Breast epithelium (tissue), 4 donors: Measurements from ENCODE around the gene SLC37A1. TPM values are rescaled to one million over a fixed set of nuclear protein-coding genes. Genes with fewer than 3 reads are reported as not detected.

Experiments used
- DNase-seq, 2 donors: peaks; one replicate each; pipeline ENCODE4 v3.0.0-alpha.2; 2019; ENCODE audit warnings: low spot score in 2 of 2
- H3K27ac ChIP-seq, 2 donors: fragments of 200-600 bp; sonication (generic) in 1 of 2; one replicate each; pipeline ENCODE4 v1.5.1; 2016 to 2019; ENCODE audit warnings: mild to moderate bottlenecking in 1 of 2
- H3K27me3 ChIP-seq, 2 donors: fragments of 200-600 bp; sonication (generic) in 1 of 2; one replicate each; pipeline versions ENCODE4 v1.5.1 to v1.6.0; 2017 to 2019; ENCODE audit warnings: control low read depth in 1 of 2, mild to moderate bottlenecking in 1 of 2
- H3K36me3 ChIP-seq: fragments of 200-600 bp; one replicate; pipeline ENCODE4 v1.5.1; 2019
- H3K4me1 ChIP-seq, 2 donors: fragments of 200-600 bp; sonication (generic); one replicate each; pipeline ENCODE4 v1.5.1; 2016 to 2019; ENCODE audit warnings: control low read depth in 1 of 2
- H3K4me3 ChIP-seq, 3 donors: fragments of 200-600 bp; sonication (generic); 1 replicate in 2 of 3; 2 replicates in 1 of 3; pipeline ENCODE4 v1.5.1; 2016 to 2019; ENCODE audit warnings: mild to moderate bottlenecking in 3 of 3, moderate library complexity in 2 of 3
- H3K9me3 ChIP-seq, 2 donors: fragments of 200-600 bp; sonication (generic) in 1 of 2; one replicate each; pipeline ENCODE4 v1.5.1; 2016 to 2019; ENCODE audit warnings: control low read depth in 1 of 2
- CTCF ChIP-seq, 3 donors: fragments of 450-650 bp; IDR thresholded peaks; one replicate each; pipeline ENCODE4 v1.5.1; 2016 to 2017; ENCODE audit warnings: antibody characterized with exemption in 3 of 3, mild to moderate bottlenecking in 3 of 3, moderate library complexity in 3 of 3
- POLR2A ChIP-seq: fragments of 450-650 bp; IDR thresholded peaks from one replicate; pipeline ENCODE4 v1.6.1; 2016; ENCODE audit warnings: antibody characterized with exemption, mild to moderate bottlenecking, moderate library complexity
- POLR2AphosphoS5 ChIP-seq, 3 donors: sonication (generic); formaldehyde crosslinking; IDR thresholded peaks; one replicate each; pipeline ENCODE4 v1.6.1; 2017; ENCODE audit warnings: antibody characterized with exemption in 3 of 3
- intact Hi-C: fragments of 100-400 bp; cut with DNase I; formaldehyde crosslinking; loops from one replicate; pipeline ENCODE4 v1.15.1; 2023; ENCODE audit warnings: low total_unique reads
- total RNA-seq, 3 donors: library from RNA; depleted of rRNA; stranded (reverse); fragments of >200 nt; gene quantifications; one replicate each; pipeline ENCODE4 v1.1.0, GENCODE V29; 2016

SLC37A1 gene
- total RNA-seq, 3 donors from 2014 or later: 7.5 to 18.4 (median 18.4) TPM

- no peaks in the 10 kb centered on the region for H3K27me3 ChIP-seq
- intact Hi-C loops: no loop called here
- H3K4me1 ChIP-seq: no peaks in the 10 kb centered on the region
- no peak overlapping the region for H3K4me3 ChIP-seq
- DNase-seq: peak in 1 of 2 donors; percentile 2
- H3K27ac ChIP-seq: no peak overlapping the region
- TF ChIP-seq POLR2AphosphoS5 (IDR thresholded peaks at IDR 0.05) (no peak), CTCF (IDR thresholded peaks at IDR 0.05) (no peak), POLR2A (no peak)
- H3K9me3 ChIP-seq: no peaks in the 10 kb centered on the region
- no peaks in the 10 kb centered on the region for H3K36me3 ChIP-seq
Measured at GRCh38 chr21:42553435-42553834, 39.8 kb downstream of the SLC37A1 start.

GRCh38 chr21:42554251-42554961 lies 40.8 kb downstream of the SLC37A1 start:
- no peaks in the 10 kb centered on the region for H3K27me3 ChIP-seq
- TF ChIP-seq POLR2AphosphoS5 (IDR thresholded peaks at IDR 0.05): no peak
- no peak for TF ChIP-seq POLR2A
- TF ChIP-seq CTCF (IDR thresholded peaks at IDR 0.05): no peak
- no peaks in the 10 kb centered on the region for H3K9me3 ChIP-seq
- intact Hi-C loops: no loop called here
- H3K27ac ChIP-seq: no peak overlapping the region
- H3K4me3 ChIP-seq: no peak overlapping the region
- H3K36me3 ChIP-seq: no peaks in the 10 kb centered on the region
- no peaks in the 10 kb centered on the region for H3K4me1 ChIP-seq
- peak in 1 of 2 donors; percentile 37 for DNase-seq

- no peaks in the 10 kb centered on the region for H3K36me3 ChIP-seq
- no peaks in the 10 kb centered on the region for H3K9me3 ChIP-seq
- H3K4me3 ChIP-seq: no peak overlapping the region
- H3K27me3 ChIP-seq: no peaks in the 10 kb centered on the region
- no peak overlapping the region for H3K27ac ChIP-seq
- DNase-seq: peak in 1 of 2 donors; percentile 31
- intact Hi-C loops: no loop called here
- H3K4me1 ChIP-seq: no peaks in the 10 kb centered on the region
- TF ChIP-seq CTCF (IDR thresholded peaks at IDR 0.05) (no peak), POLR2A (no peak), POLR2AphosphoS5 (IDR thresholded peaks at IDR 0.05) (no peak)
Measured at GRCh38 chr21:42555756-42556438, 42.2 kb downstream of the SLC37A1 start.

- Histone ChIP-seq H3K9me3 (no peaks in the 10 kb centered on the region), H3K4me3 (no peak overlapping the region), H3K27me3 (no peaks in the 10 kb centered on the region), H3K27ac (no peak overlapping the region), H3K4me1 (no peaks in the 10 kb centered on the region), H3K36me3 (no peaks in the 10 kb centered on the region)
- intact Hi-C loops: no loop called here
- no peak for TF ChIP-seq POLR2AphosphoS5 (IDR thresholded peaks at IDR 0.05)
- TF ChIP-seq CTCF (IDR thresholded peaks at IDR 0.05): no peak
- TF ChIP-seq POLR2A: no peak
- peak in 1 of 2 donors; percentile 19 for DNase-seq
Measured at GRCh38 chr21:42556476-42556875, 42.8 kb downstream of the SLC37A1 start.

- Histone ChIP-seq H3K9me3 (no peaks in the 10 kb centered on the region), H3K4me1 (no peaks in the 10 kb centered on the region), H3K36me3 (no peaks in the 10 kb centered on the region), H3K27me3 (no peaks in the 10 kb centered on the region), H3K27ac (no peak overlapping the region), H3K4me3 (no peak overlapping the region)
- peak in 1 of 2 donors; percentile 24 for DNase-seq
- TF ChIP-seq CTCF (IDR thresholded peaks at IDR 0.05) (no peak), POLR2AphosphoS5 (IDR thresholded peaks at IDR 0.05) (no peak), POLR2A (no peak)
- intact Hi-C loops: no loop called here
Measured at GRCh38 chr21:42556960-42557359, 43.3 kb downstream of the SLC37A1 start.
